ENCODE data around the gene SLC35B1. TPM values are rescaled to one million over a fixed set of nuclear protein-coding genes. Genes with fewer than 3 reads are reported as not detected.

SLC35B1 gene
- total RNA-seq, 2 donors from 2014 or later, result 28.1 to 33.3 TPM

Other genes with a start within 250 kb of the SLC35B1 start
- 10 to 100 TPM; 35.7 to 69.9 TPM for gene NGFR, start 212.7 kb downstream of the SLC35B1 start, total RNA-seq
- 10 to 100 TPM; 34.8 to 57.1 TPM for gene NXPH3, start 132.1 kb downstream of the SLC35B1 start, total RNA-seq
- gene SPOP, start 29.9 kb downstream of the SLC35B1 start, total RNA-seq, result 100 to 1,000 TPM; 117 to 130 TPM
- 10 to 100 TPM in 1 of 2 donors, 1 to 10 TPM in 1; 6.5 to 11.1 TPM for gene FAM117A, start 56.2 kb upstream of the SLC35B1 start, total RNA-seq
- gene KAT7, start 80.7 kb upstream of the SLC35B1 start, total RNA-seq, result 10 to 100 TPM; 50.2 to 58.1 TPM
- not detected for gene TAC4, start 140.1 kb upstream of the SLC35B1 start, total RNA-seq

All from posterior vena cava (tissue), 2 donors.